GM12873 (cell line): ENCODE data around the gene TRAF2.

ENCODE experiments used
- TF ChIP-seq, protein P1 (sequence below): IDR thresholded peaks from 2 replicates; pipeline ENCODE4 v1.5.1; 2012; ENCODE audit warnings: low read depth, mild to moderate bottlenecking, moderate library complexity, low read length, control low read depth; ENCODE audit not compliant: insufficient read depth; ENCODE audit errors: missing control alignments

Gene TRAF2

DNA sequence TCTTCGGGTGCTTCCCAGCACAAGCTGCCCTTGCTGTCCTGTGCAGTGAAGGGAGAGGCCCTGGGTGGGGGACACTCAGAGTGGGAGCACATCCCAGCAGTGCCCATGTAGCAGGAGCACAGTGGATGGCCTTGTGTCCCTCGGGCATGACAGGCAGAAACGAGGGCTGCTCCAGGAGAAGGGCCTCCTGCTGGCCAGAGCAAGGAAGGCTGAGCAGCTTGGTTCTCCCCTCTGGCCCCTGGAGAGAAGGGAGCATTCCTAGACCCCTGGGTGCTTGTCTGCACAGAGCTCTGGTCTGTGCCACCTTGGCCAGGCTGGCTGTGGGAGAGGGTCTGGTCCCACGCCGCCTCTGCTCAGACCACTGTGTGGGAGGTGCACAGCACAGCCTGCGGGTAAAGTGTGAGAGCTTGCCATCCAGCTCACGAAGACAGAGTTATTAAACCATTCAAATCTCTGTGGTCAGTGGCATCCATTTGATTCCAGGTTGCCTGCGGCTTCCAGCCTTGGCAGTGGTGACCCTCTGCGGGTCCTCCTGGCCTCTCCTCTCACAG is 39.9 kb downstream of the TRAF2 start:
- TF ChIP-seq, protein P1, sequence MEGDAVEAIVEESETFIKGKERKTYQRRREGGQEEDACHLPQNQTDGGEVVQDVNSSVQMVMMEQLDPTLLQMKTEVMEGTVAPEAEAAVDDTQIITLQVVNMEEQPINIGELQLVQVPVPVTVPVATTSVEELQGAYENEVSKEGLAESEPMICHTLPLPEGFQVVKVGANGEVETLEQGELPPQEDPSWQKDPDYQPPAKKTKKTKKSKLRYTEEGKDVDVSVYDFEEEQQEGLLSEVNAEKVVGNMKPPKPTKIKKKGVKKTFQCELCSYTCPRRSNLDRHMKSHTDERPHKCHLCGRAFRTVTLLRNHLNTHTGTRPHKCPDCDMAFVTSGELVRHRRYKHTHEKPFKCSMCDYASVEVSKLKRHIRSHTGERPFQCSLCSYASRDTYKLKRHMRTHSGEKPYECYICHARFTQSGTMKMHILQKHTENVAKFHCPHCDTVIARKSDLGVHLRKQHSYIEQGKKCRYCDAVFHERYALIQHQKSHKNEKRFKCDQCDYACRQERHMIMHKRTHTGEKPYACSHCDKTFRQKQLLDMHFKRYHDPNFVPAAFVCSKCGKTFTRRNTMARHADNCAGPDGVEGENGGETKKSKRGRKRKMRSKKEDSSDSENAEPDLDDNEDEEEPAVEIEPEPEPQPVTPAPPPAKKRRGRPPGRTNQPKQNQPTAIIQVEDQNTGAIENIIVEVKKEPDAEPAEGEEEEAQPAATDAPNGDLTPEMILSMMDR, result peak; percentile 29

GRCh38 chr9:136926749-136927148 is 40.4 kb downstream of the TRAF2 start:
- TF ChIP-seq, protein P1, result no peak

DNA sequence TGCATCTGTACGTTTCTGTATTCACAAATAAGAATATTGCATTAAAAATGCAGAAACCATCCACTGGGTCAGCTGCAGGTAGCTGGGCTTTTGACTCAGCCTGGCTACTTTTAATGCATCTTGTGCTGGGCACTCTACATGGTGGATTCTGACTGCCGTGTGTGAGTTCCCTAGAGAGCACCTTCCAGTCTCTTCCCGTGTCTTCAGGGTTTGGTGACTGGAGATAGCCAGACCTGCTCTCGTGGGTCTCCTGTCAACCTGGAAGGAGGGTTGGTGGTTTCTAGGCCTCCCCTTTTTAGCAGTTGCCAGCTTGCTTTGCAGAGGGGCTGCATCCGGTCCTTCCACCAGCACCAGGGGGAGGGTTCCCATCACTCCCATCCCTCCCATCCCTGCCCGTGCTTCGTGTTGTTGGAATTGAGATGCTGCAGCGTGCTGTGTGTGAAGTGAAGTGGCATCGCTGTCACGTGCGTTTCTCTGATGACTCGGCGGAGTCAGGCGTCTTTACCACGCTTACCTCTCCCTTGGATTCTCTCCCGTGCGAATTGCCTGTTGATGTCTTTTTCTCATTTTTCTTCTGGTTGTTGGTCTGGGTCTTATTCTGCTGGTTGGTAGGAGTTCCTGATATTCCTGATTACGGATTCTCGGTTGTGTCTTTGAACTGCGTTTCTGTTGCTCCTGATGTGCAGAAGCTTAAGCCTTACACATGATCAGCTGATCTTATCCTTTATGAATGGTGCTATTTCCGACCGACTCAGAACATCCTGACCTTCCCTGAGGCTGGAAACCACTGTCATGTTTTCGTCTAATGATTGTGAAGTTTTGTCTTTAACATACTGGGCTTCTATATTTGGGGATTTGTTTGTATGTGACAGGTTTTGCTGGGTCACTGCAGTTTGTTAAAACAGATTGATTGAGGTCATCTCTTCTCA is 41.3 kb downstream of the TRAF2 start:
- TF ChIP-seq, protein P1, result no peak

- TF ChIP-seq, protein P1, result peak; percentile 3
These were observed 42.3 kb downstream of the TRAF2 start for GRCh38 chr9:136928591-136928990.

DNA sequence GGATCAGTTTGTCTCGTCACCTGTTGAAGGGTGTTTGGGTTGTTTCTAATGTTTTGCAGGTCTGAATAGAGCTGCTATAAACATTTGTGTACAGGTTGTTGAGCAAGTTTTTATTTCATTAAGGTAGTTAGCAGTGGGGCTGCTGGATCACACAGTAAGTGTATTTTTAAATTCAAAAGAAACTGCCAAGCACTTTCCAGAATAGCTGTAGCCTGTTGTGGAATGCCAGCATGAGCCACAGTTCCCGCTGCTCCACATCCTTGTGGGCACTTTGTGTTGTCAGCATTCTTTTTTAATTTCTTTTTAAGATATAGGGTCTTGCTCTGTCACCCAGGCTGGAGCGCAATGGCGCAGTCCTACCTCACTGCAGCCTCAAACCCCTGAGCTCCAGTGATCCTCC is 43.7 kb downstream of the TRAF2 start:
- TF ChIP-seq, protein P1, result no peak

- TF ChIP-seq, protein P1, result no peak
These were observed 45.4 kb downstream of the TRAF2 start for GRCh38 chr9:136931611-136932130.

DNA sequence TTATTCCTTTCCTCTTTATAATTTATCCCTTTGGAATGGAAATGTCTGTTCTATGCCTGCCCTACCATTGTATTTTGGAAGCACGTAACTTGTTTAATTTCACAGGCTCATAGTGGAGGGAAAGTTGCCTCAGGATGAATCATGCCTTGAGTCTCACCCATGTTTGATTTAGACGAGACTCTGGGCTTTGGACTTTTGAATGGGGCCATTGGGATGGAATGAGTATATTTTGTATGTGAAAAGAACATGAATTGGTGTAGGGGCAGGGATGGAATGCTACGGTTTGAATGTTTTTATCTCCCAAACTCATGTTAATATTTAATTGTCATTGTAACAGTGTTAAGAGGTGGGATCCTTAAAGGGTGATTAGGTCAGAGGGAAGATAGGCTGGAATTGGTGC is 48.0 kb downstream of the TRAF2 start:
- TF ChIP-seq, protein P1, result no peak
